Ovary (tissue), 3 donors: Measurements from ENCODE around the gene PPDPF.

ENCODE experiments used
- CTCF ChIP-seq, 3 donors: fragments of 450-650 bp in 2 of 3; fragments of 200-600 bp in 1 of 3; IDR thresholded peaks; one replicate each; pipeline versions ENCODE4 v1.5.1 to v1.8.0; 2016 to 2022; ENCODE audit warnings: antibody characterized with exemption in 3 of 3, mild to moderate bottlenecking in 1 of 3
- EP300 ChIP-seq: sonication (generic); formaldehyde crosslinking; IDR thresholded peaks from one replicate; pipeline ENCODE4 v1.6.1; 2017; ENCODE audit warnings: antibody characterized with exemption
- POLR2A ChIP-seq: fragments of 450-650 bp; IDR thresholded peaks from one replicate; pipeline ENCODE4 v1.6.1; 2017; ENCODE audit warnings: antibody characterized with exemption, mild to moderate bottlenecking, moderate library complexity
- donor health status: DM: no; HTN: no; CAD: no.

- TF ChIP-seq CTCF (IDR thresholded peaks at IDR 0.05) (no peak), POLR2A (no peak), EP300 (no peak)
These were observed 33.3 kb upstream of the PPDPF start for GRCh38 chr20:63487116-63487764.
